ENCODE data around the gene HMGN3.
A peak's percentile ranks its signal among the peaks of the same experiment; 100 is the strongest.
"Not testable (repeated sequence)": the region's sequence is repeated elsewhere in the genome, so short reads cannot be mapped to it uniquely, and the experiment has no call there.

The HMGN3 gene

DNA sequence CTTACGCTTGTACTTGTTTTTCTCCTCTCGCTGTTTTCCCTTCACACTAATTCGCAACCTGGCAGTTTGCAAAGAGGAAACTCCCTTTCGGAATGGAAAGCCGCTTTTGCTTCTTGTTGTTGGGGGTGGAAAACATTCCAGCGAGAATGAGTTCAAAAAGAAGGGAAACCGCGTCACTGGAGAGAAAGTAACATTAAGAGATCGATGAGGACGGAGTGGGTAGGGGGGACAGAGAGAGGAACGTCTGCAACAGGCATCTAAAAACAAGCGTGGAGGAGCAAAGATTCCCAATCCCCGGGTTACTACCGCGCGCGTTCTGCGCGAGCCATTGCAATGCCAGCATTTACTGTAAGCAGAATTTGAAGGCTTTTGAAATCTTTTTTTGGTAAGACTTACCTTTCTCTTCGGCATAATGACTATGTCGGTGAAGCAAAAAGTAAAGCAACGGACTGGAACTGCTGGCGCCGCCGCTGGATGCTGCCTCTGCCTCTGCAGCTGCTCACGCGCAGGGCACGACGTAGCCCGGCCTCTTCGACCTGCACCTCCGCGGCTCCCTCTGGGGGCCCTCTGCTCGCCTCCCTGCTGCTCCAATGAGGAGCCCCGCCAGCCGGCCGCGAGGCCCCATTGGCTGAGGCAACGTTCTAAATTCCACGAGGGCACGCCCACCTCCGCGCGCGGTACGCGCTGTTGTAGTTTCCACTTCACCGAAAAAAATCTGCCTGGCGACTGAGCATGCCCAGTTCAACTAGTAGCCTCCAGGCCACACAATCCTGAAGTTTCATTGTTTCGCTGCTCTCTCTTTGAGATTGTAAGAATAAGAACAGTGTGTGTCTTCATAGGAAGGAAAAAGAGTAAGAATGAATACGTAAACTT lies at the start of gene HMGN3:
TSS of gene HMGN3 (minus strand) at position 533 of the 873 bp plus-strand sequence.
- DNase-seq (ENCODE audit: low spot score): peak; percentile 97

DNA sequence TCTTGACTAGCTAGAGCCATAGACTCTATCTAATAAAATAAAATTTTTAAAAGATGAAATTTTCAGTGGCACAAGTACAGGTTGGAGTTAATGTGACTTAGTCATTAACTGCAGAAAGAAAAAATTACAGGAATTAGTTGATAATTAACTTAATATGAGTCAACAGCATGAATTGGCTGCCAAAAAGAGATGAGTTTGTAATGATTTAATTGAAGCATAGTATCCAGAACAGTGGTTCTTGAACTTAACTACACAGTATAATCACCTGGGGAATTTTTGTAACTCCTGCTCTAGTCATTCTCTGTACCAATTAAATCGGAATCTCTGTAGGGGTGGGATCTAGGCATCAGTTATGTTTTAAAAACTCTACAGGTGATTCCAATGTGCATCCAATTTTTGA lies 46.3 kb upstream of the HMGN3 start:
- no peak for DNase-seq (ENCODE audit: low spot score)

DNA sequence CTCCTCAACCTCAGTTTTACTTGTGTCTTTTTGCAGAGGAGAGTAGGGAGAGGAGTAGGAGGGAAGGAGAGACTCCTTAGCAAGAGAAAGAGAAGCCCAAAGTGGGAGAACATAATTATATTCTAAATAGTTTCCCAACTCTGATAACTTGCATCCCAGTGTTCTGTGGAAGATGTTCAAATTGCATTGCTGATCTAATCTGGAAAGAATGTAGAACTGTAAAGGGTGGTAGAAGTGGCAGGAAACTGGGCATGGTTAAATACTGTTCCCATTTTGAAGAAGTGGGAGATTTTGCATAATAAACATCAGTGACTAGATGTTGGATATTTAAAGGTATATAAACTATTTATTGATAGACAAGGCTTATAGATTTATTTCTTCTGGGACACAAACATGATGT lies 42.6 kb upstream of the HMGN3 start:
- peak; percentile 7 for DNase-seq (ENCODE audit: low spot score)

DNA sequence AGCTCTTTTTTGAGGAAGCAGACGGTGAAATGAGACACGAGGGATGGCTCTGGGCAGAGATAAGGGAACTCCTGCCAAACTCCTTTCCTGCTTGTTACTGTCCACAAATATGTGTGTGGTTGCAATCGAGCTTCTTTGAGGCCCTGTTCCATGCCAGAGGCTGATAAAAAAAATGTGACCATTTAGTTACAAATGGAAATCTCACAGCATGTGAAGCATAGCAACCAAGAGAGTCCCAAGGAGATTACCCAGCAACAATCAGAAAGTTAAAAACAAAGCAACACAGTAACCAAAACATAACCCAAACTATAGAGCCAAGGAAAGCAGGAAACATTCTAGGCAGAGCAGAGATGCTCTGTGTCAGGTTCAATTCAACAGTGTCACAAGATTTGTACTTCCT lies 35.4 kb upstream of the HMGN3 start:
- peak; percentile 47 for DNase-seq (ENCODE audit: low spot score)

DNA sequence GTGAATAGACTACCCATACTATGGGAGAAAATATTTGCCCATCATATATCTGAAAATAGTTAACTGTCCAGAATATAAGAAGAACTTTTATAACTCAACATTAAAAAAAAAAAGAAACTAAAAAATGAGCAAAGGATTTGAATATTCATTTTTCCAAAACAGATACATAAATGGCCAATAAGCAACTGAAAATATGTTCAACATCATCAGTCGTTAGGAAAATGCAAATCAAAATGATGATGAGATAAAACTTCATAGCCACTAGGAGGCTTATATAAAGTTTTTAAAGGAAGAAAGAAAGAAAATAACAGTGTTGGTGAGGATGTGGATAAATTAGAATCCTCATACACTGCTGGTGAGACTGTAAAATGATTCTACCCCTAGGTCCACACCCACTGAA lies 32.6 kb upstream of the HMGN3 start:
- no peak for DNase-seq (ENCODE audit: low spot score)

DNA sequence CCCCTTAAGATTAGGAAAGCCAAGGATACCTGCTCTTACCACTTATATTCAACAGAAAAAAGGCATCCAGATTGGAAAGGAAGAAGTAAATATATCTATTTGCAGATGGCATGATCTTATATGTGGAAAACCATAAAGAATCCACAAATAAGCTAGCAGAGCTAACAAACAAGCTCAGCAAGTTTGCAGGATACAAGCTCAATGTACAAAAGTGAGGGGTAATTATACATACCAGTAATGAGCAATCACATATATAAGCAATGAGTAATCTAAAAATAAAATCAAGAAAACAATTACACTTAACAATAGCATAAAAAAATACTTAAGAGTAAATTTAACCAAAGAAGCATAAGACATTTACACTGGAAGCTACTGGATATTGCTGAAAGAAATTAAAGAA lies 31.6 kb upstream of the HMGN3 start:
- no peak for DNase-seq (ENCODE audit: low spot score)

DNA sequence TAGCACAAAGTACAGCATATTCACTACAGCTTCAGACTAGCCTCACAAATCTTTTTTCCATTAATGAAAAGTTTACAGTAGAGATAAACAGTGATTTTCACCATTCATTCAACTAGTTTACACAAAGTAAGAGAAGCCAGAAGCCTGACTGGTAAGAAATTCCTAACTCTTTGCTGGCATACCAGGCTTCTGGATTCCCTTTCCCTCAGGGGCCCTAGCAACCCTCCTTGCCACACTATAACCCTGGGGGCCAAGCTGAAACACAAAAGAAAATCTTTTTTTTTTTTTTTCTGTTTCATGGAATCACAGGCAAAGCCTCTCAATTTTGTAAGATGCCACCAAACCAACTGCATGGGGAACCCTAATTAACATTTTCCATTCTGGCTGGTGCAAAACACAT lies 28.9 kb upstream of the HMGN3 start:
- no peak for DNase-seq (ENCODE audit: low spot score)

DNA sequence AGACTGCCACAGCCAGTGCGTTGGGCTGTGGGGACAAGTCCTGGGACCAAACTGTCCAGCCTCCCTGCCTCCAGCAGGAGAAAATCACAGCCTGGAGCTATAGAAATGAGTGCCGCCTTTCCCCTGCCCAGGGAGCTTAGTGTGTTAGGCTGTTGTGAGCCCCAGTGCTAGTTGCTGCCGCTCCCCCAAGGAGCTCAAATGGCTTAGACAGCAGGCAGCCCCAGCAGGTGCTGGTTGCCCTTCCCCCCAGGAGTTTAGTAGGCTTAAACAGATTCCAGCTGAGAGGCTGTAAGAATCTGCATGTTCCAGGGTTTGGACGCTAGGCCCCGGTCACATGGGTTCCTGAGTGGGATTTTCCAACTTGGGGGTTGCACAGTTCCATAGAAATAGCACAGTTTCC lies 27.2 kb upstream of the HMGN3 start:
- DNase-seq (ENCODE audit: low spot score): no peak

DNA sequence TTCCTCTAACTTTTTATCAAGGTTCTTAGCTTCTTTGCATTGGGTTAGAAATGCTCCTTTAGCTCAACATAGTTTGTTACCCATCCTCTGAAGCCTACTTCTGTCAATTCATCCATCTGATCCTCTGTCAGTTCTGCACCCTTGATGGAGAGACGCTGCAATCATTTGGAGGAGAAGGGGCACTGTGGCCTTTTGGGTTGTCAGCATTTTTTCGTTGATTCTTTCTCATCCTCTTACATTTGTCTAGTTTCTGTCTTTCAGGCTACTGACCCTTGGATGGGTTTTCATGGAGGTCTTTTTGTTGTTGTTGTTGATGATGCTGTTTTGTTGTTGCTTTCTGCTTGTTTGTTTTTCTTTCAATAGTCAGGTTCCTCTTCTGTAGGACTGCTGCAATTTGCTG lies 26.3 kb upstream of the HMGN3 start:
- no peak for DNase-seq (ENCODE audit: low spot score)

DNA sequence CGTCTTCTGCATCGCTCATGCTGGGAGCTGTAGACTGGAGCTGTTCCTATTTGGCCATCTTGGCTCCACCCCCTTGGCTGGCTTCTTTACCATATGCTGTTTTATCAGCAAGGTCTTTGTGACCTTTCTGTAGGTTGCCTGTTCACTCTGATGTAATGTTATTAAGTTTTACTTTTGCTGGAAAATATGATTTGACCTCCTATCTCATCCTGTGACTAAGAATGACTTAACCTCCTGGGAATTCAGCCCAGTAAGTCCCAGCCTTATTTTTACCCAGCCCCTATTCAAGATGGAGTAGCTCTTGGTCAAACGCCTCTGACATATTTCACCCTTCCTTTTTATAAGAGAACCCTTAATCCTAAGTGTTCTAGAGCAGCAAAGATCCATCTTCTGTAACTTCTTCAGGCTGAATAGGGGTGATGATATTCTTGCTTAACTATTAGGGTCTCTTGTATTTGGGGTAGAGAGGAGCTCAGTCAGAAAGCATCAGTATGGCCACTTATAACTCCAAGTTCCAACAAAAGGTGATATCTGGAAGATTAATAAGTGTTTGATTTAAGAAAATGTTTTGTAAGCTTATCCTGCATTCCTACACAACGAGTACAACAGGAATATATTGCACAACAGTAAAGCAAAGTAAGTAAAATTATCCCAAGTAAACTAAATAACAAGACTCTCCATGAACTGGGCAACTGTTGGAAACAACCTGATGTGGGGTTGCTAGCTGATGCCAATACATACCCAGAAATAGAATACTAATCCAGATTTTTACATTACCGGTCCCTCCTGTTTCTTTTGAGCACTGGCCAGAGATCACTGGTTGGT lies 23.1 kb upstream of the HMGN3 start:
- no peak for DNase-seq (ENCODE audit: low spot score)

DNA sequence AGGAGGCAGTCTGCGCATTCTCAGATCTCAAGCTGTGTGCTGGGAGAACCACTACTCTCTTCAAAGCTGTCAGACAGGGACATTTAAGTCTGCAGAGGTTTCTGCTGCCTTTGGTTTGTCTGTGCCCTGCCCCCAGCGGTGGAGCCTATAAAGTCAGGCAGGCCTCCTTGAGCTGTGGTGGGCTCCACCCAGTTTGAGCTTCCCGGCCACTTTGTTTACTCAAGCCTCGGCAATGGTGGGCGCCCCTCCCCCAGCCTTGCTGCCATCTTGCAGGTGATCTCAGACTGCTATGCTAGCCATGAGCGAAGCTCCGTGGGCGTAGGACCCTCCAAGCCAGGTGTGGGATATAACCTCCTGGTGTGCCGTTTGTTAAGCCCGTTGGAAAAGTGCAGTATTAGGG lies 22.3 kb upstream of the HMGN3 start:
- DNase-seq (ENCODE audit: low spot score): not testable (repeated sequence)

DNA sequence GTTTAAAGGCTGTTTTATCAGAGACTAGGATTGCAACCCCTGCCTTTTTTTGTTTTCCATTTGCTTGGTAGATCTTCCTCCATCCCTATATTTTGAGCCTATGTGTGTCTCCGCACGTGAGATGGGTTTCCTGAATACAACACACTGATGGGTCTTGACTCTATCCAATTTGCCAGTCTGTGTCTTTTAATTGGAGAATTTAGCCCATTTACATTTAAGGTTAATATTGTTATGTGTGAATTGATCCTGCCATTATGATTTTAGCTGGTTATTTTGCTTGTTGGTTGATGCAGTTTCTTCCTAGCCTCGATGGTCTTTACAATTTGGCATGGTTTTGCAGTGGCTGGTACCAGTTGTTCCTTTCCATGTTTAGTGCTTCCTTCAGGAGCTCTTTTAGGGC lies 20.6 kb upstream of the HMGN3 start:
- DNase-seq (ENCODE audit: low spot score): not testable (repeated sequence)

DNA sequence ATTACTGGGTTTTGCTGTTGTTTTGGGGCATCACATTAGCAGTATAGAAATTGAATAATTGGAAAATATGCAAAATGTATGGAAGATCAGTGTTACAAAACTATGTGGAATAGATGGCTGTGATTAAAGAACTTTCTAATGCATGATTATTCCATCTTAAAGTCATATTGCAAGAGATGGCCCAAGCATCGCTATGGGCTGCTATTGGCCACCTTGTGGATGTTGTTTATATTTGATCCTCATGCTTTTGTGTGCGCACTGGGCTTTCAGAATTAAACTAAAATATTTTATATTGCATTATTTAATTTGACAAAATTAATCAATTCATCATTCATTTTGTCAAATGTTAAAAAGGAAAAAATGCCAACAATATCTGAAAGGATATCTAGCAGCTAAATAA lies 16.1 kb upstream of the HMGN3 start:
- DNase-seq (ENCODE audit: low spot score): no peak

DNA sequence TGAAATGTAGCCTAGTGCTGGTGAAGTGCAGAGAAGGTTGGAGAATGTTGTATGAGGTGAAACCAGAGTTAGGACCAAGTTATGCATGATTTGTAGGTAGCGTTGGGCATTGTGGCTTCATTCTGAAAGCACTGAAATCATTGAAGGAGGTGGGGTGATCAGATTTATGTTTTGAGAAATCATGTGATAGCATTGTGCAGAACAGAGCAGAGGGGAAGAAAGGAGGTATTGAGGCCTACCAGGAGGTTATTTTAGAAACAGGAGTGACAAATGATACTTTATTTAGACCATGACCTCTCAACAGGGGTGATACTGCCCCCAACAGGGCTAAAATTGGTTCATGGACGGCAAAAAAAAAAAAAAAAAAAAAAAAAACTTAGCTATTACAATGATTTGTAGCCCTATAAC lies 15.6 kb upstream of the HMGN3 start:
- no peak for DNase-seq (ENCODE audit: low spot score)

DNA sequence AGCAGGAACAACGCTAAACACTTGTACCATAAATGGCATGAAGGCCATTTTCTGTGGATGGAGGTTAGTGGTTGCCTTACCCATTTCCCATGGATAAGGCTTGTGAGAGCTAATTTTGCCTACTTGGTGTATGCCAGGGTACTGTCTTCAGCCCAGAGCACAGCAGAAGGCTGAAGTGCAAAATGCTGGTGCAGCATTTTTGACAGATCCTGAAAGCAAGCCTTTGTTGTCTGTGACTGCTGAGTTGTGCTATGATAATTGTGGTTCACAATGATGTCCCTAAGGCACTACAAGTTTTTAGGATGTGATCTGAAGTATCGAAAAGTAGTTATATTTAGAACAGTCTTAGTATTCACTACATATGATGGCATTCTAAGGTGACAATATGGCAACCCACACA lies 14.7 kb upstream of the HMGN3 start:
- no peak for DNase-seq (ENCODE audit: low spot score)

DNA sequence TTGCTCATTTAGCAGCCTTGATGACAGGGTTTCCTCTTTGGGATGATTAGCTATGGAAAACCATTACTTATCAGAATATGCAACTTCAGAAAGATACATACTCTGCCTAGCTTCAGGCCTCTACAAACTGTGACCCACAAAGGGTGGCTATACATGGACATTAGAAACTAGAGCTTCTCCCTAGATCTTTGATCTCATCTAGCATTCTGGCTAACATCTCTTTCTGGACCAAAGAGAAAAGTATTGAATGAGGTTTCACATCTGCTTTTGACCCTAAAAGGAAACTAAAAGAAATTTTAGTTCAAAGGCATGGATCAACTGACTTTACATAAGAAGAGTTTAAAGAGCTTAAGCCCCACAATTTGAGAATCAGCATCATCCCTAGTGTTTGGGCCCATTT lies 12.4 kb upstream of the HMGN3 start:
- DNase-seq (ENCODE audit: low spot score): no peak

DNA sequence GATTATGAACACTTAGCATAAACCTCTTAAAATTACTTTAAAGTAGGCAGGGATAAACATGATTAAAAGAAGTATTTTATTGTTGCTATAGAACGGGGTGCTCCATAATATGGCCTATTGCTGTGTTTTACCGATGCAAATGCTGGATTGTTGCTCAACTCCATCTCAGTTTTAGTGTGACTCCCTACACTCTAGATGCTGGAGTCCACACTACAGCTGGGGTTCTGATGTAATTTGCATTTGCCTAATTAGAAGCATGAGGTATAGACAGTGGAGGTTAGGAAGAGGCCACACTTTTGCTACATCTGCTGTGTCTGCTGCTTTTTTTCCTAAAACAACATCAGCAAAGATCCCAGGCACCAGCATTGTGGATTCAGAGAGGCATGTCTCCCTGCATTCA lies 6.7 kb upstream of the HMGN3 start:
- DNase-seq (ENCODE audit: low spot score): no peak

DNA sequence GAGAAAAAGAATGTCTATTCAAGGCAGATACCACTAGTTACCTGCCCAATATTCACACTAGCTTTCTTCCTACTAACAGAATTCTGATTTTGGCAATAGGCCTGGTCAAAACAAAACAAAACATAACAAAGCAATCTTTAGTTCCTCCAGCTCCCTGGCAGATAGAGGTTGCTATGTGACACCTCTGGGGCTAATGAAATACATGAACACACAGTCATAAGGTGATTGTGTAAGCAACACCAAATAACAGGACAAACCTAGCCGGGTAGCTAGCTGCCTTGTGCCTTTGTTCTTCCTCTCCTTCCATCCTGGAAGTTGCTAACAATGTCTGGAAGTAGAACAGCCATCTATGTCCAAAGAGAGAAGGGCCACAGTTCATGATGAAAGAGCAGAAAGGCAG lies 6.0 kb upstream of the HMGN3 start:
- DNase-seq (ENCODE audit: low spot score): no peak

DNA sequence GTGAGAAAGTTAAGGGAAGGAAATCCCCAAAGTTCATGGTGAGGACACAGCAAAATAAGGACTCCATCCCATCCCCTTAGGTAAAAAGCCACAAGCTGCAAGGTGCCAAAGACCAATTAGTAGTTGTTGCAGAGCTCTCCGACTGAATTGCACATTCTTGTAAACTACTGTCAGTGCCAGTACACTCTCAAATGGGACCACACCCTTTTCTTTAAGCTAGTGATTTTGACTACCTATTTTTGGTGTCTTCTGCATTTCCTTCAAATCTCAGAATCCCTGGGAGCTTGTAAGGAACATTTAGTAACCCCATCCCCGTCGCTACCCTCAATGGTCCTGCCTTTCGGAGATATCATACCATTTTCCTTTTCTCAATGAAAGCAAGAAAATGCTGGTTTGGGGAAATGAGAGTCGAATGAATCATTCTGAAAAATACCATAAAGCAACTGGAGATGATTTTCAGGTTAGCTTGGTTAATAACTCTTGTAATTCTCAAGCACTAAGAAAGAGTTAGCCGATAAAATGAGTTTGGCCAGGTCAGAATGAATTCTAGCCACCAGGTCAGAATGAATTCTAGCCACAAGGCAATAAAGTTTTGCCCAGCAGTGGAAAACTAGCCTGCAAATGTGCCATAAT lies 5.2 kb upstream of the HMGN3 start:
- DNase-seq (ENCODE audit: low spot score): no peak

DNA sequence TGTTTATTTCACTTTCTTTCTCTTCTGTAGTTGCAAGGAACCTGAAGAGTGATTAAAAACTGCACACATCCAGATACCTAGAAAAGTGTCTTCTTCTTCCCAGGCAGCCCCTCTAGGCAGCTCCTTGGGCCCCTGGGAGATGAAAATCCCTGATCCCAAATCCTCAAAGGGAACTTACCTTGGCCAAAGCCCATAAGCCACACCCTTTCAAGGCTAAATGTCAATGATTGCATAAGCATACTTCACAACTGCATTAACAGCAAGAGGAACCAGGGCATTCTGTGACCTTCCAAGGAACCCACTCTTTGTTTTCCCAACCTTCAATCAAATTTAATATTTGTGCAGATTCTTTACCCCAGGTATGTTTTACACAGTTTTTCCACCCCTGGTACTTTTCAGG lies 4.4 kb upstream of the HMGN3 start:
- no peak for DNase-seq (ENCODE audit: low spot score)

DNA sequence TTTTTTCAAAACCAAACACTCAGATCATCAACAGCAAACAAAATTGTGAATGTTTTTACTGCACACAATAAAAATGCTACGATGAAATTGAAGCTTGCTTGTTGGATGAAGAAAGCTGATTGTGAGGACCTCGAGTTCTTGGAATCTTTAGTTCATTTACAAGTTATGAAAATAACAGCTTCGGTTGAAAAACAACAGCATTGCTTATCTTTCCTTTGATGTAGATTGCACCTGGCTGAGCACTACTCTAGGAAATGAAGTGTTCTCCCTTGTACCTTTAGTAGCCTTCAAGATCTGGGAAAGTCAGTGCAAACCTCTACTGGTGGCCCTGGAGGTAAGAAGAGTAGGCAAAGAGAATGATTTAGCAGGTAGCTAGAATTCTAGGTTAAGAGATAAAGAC lies 2.2 kb upstream of the HMGN3 start:
- no peak for DNase-seq (ENCODE audit: low spot score)

DNA sequence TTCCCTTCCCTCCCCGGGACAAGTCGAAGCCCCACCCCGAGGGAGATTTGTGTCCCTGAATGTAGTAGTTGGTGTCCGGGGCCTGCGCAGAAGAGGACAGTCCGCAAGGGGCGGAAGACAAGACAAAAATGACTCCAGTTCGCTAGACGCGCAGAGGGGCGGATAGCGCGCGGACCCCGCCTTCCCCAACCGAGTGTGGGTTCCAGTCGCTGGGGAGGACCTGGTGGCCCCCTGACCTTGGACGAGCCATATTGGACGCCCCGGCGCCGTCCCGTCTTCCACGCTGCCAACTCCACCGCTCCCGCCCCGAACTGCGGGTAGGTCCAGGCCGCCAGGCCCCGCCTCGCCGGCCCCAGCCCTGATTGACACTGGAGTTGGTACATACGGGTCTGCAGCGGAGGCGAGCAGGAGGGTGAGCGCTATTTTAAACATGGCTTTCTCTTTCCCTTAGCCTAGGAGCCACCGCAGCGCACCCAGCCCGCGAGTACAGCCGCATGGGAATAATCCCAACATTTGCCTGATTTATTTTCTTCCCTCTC lies 802 bp downstream of the HMGN3 start:
- DNase-seq (ENCODE audit: low spot score): peak; percentile 93
